Right cardiac atrium (tissue), 5 donors: ENCODE results near the gene DPY19L2. TPM values are rescaled to one million over a fixed set of nuclear protein-coding genes. Genes with fewer than 3 reads are reported as not detected.
A peak's percentile ranks its signal among the peaks of the same experiment; 100 is the strongest.
"Not testable (repeated sequence)": the region's sequence is repeated elsewhere in the genome, so short reads cannot be mapped to it uniquely, and the experiment has no call there.

Source experiments
- ATAC-seq, 2 donors: fragments of 200-7000 bp; cut with Tn5 transposase; one replicate each; pipeline versions ENCODE4 v1.8.0 to v1.9.1; 2020; ENCODE audit warnings: moderate library complexity in 2 of 2, mild to moderate bottlenecking in 1 of 2
- DNase-seq, 3 donors: peaks; one replicate each; pipeline ENCODE4 v3.0.0-alpha.2; 2020
- H3K27ac ChIP-seq: one replicate; pipeline ENCODE4 v1.5.1; 2013; ENCODE audit warnings: mild to moderate bottlenecking, low read length, control low read depth, moderate library complexity
- H3K27me3 ChIP-seq: one replicate; pipeline ENCODE4 v1.6.1; 2013; ENCODE audit not compliant: control insufficient read depth, insufficient read depth
- H3K4me1 ChIP-seq: one replicate; pipeline ENCODE4 v1.6.1; 2013; ENCODE audit warnings: low read length; ENCODE audit not compliant: control insufficient read depth, insufficient read depth
- H3K4me3 ChIP-seq: one replicate; pipeline ENCODE4 v1.5.1; 2013; ENCODE audit warnings: low read length, control low read depth
- H3K9me3 ChIP-seq: one replicate; pipeline ENCODE4 v1.6.1; 2013; ENCODE audit warnings: low read length; ENCODE audit not compliant: control insufficient read depth
- whole genome bisulfite sequencing: extraction: QIAGEN DNeasy Blood & Tissue Kit; methylation state at CpG from one replicate; pipeline ENCODE4 v1.1.7; 2013; 5-methylcytosine and 5-hydroxymethylcytosine counted together
- intact Hi-C, 4 donors: fragments of 100-400 bp; cut with DNase I; formaldehyde crosslinking; loops; one replicate each; pipeline versions ENCODE4 v1.11.0 to v1.14.0; 2022 to 2023
- polyA plus RNA-seq: library from polyadenylated mRNA; stranded (reverse); fragments of 200-250 nt; gene quantifications from one replicate; pipeline ENCODE4 v1.2.3, GENCODE V29; 2013
- total RNA-seq, 4 donors: library from RNA; stranded (reverse); fragmentation: NEBNext Ultra II Directional; extraction: Animal tissue kit (Norgen Biotek cat#: 25700); gene quantifications; one replicate each; pipeline ENCODE4 v1.2.1, GENCODE V29; 2021
- donor health status: healthy with polysubstance abuse.
- donor health status: DM: no; HTN: yes; CAD: no.
- donor health status: DM: no; HTN: no; CAD: no.
- donor health status: DM: no; HTN: yes; CAD: no; lungs with severe emphysema.
- donor health status: DM: yes; HTN: yes; CAD: no.

Gene DPY19L2
- total and polyA plus RNA-seq, 5 donors: 28.1 to 54.8 (median 43.9) TPM

DNA sequence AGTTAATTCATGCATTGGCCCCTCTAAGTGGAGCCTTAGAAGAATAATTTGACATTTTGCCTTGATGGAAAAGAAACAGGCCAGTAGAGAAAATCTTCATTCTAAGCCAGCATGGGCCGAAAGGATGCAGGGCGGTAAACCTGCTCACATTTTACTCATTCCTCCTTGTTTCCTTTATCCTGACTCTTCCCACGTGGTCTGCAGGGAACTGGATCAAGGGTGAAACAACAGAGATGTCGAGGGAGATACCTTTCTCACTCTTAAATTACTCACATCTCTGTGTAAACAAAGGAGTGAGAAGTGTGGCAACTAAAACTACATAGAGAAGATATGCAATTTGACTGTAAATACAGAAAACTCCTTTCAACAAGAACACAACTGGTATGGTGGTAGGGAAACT, 73.5 kb downstream of the DPY19L2 start:
- ATAC-seq, H3K27ac ChIP-seq, DNase-seq, intact Hi-C loops, H3K9me3 ChIP-seq, H3K4me3 ChIP-seq, H3K4me1 ChIP-seq, H3K27me3 ChIP-seq: not testable (repeated sequence)
- WGBS: 39% methylated on average over 4 of the region's 4 CpGs

GRCh38 chr12:63584426-63584825, 83.9 kb downstream of the DPY19L2 start:
- intact Hi-C loops: not testable (repeated sequence)

DNA sequence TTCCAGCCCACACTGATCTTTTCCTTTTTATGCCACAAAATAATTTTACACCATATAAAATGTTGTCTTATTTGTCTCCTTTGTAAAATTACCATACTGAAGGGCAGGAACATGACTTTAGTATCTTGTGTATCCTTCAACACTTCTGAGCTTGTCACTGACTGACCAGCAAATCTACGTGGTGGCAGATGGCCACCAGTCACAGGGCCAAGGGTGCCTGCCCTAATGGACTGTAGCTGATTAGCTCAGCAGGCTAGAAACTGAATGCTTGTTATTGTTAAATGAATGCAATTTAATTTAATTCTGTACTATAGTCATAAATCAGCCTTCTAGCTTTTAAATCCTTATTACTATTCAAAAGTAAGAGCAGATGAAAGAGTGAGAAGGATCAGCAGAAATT, 85.0 kb downstream of the DPY19L2 start:
- peak; percentile 40 to 56 for ATAC-seq
- intact Hi-C loops, H3K27ac ChIP-seq, H3K4me1 ChIP-seq, H3K4me3 ChIP-seq, H3K9me3 ChIP-seq, H3K27me3 ChIP-seq: not testable (repeated sequence)
- 32% methylated on average over 1 of the region's 1 CpG for WGBS
- peak in 1 of 3 donors; percentile 37 for DNase-seq

More at GRCh38 chr12:63584426-63584825, 83.9 kb downstream of the DPY19L2 start:
- WGBS: 87% methylated on average over 3 of the region's 3 CpGs
- H3K4me1 ChIP-seq, ATAC-seq, H3K27me3 ChIP-seq, DNase-seq, H3K4me3 ChIP-seq, H3K9me3 ChIP-seq, H3K27ac ChIP-seq: not testable (repeated sequence)

DNA sequence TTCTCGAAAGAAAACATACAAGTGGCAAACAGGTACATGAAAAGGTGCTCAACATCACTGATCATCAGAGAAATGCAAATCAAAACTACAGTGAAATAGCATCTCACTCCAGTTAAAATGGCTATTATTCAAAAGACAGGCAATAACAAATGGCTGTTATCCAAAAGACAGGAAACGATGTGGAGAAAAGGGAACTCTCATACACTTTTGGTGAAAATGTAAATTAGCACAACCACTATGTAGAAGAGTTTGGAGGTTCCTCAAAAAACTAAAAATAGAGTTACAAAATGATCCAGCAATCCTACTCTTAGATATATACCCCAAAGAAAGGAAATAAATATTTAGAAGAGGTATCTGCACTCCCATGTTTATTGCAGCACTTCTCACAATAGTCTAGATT, 90.7 kb downstream of the DPY19L2 start:
- H3K9me3 ChIP-seq, ATAC-seq, H3K27ac ChIP-seq, H3K4me1 ChIP-seq, DNase-seq, intact Hi-C loops, H3K4me3 ChIP-seq, H3K27me3 ChIP-seq: not testable (repeated sequence)
- WGBS: 63% methylated on average over 2 of the region's 2 CpGs

DNA sequence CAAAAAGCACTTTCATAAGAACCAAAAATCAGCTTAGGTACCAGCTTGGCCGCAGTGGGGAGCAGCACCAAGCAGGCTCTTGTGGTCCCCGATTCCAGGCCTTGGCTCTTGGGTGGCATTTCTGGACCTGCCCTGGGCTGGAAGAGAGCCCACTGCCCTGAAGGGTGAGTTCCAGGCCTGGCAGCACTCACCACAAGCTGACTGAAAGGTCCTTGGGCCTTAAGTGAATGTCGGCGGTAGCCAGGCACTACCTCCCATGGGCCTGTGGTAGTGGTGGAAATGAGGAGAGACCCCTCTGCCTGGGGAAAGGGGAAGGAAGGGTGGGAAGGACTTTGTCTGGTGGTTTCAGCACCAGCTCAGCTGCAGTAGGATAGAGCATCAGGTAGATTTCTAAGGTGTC, 96.3 kb downstream of the DPY19L2 start:
- H3K27me3 ChIP-seq, DNase-seq, H3K9me3 ChIP-seq, H3K27ac ChIP-seq, H3K4me3 ChIP-seq, ATAC-seq, H3K4me1 ChIP-seq, intact Hi-C loops: not testable (repeated sequence)
- WGBS: 84% methylated on average over 4 of the region's 4 CpGs

DNA sequence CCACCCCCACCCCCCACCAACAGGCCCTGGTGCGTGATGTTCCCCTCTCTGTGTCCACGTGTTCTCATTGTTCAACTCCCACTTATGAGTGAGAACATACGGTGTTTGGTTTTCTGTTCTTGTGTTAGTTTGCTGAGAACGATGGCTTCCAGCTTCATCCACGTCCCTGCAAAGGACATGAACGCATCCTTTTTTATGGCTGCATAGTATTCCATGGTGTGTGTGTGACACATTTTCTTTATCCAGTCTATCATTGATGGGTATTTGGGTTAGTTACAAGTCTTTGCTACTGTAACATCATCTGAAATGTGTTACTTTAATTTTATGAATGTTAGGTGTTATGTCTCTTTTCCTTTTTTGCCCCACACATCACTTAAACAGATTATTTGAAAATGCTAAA, 109.8 kb downstream of the DPY19L2 start:
- H3K27me3 ChIP-seq, intact Hi-C loops, H3K4me1 ChIP-seq, ATAC-seq, H3K9me3 ChIP-seq, DNase-seq, H3K27ac ChIP-seq, H3K4me3 ChIP-seq: not testable (repeated sequence)
- 91% methylated on average over 6 of the region's 6 CpGs for WGBS

- 87% methylated on average over 13 of the region's 13 CpGs for WGBS
- intact Hi-C loops, H3K27me3 ChIP-seq, H3K9me3 ChIP-seq, H3K4me1 ChIP-seq, DNase-seq, H3K27ac ChIP-seq, ATAC-seq, H3K4me3 ChIP-seq: not testable (repeated sequence)
These were observed 116.9 kb downstream of the DPY19L2 start for GRCh38 chr12:63551397-63551796.

DNA sequence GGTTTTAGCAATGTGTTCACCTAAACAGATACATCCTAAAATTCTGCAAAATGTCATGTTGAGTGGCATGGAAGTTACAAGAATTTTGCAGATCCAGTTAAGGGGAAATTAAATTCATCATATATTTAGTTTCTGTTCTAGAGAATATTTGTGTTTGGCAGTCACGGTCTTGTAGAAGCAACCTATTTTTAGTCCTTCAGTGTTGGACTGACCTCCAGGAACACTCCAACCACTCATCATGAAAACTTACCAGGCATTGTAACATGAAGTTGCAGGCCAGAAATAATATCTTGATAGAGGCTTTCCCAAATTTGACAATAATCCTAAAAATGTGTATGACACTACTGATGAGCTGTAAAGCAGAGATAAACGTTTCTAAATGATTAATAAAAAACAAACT, 119.3 kb downstream of the DPY19L2 start:
- H3K9me3 ChIP-seq, H3K4me3 ChIP-seq, H3K27me3 ChIP-seq, H3K4me1 ChIP-seq, H3K27ac ChIP-seq, intact Hi-C loops, DNase-seq: not testable (repeated sequence)
- WGBS: 24% methylated on average over 2 of the region's 2 CpGs
- ATAC-seq: peak in 1 of 2 donors; percentile 47

DNA sequence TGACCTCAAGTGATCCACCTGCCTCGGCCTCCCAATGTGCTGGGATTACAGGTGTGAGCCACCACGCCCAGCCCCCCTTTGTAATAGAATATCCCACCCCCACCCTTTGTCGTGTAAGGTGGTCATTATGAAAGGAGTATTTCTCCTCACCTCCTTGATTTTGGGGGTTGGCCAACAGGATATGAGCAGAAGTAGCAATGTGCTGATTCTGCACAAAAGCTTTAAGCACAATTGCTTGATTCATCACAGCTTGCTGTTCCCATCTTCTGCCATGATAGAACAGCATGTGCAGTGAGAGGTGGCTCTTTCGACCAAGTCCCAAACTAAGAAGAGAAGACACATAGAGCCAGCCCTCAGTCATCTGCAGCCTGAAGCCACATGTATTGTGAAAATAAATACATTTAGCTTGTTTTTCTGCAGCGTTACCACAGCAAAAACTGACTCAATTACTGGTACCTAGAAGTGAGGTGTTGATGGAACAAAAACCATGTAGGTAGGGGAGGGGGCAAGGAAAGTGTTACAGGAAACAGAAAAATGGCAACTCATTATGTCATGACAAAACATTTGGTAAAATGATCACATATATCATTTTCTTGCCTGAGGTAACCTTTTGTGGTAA, 122.9 kb downstream of the DPY19L2 start:
- intact Hi-C loops, ATAC-seq, H3K9me3 ChIP-seq, H3K4me1 ChIP-seq, H3K4me3 ChIP-seq, DNase-seq, H3K27ac ChIP-seq, H3K27me3 ChIP-seq: not testable (repeated sequence)
- 88% methylated on average over 4 of the region's 5 CpGs for WGBS

GRCh38 chr12:63538656-63539055, 129.6 kb downstream of the DPY19L2 start:
- intact Hi-C loops, H3K9me3 ChIP-seq, H3K27ac ChIP-seq, DNase-seq, H3K27me3 ChIP-seq, H3K4me3 ChIP-seq, H3K4me1 ChIP-seq: not testable (repeated sequence)
- WGBS: 42% methylated on average over 4 of the region's 4 CpGs
- ATAC-seq: peak in 1 of 2 donors; percentile 45

GRCh38 chr12:63537838-63538237, 130.5 kb downstream of the DPY19L2 start:
- H3K9me3 ChIP-seq, H3K27me3 ChIP-seq, H3K4me1 ChIP-seq, intact Hi-C loops, DNase-seq, H3K27ac ChIP-seq, H3K4me3 ChIP-seq: not testable (repeated sequence)
- peak in 1 of 2 donors; percentile 61 for ATAC-seq

- DNase-seq, intact Hi-C loops: not testable (repeated sequence)
- WGBS: 91% methylated on average over 7 of the region's 7 CpGs
These were observed 138.7 kb downstream of the DPY19L2 start for GRCh38 chr12:63529641-63530040.

More at GRCh38 chr12:63529641-63530040, 138.7 kb downstream of the DPY19L2 start:
- H3K4me3 ChIP-seq, H3K27me3 ChIP-seq, H3K27ac ChIP-seq, ATAC-seq, H3K9me3 ChIP-seq, H3K4me1 ChIP-seq: not testable (repeated sequence)
